ENCODE measurements around the gene TRAF3.

- TF ChIP-seq AFF4 (CRISPR knock-in tag; IDR thresholded peaks at IDR 0.05; ENCODE audit: borderline replicate concordance) (no peak), NR3C1 (CRISPR knock-in tag; conservative IDR thresholded peaks at IDR 0.05; ENCODE audit: low read depth) (no peak), TP53 (CRISPR knock-in tag; IDR thresholded peaks at IDR 0.05) (no peak), KAT7 (CRISPR knock-in tag; IDR thresholded peaks at IDR 0.05; ENCODE audit: borderline replicate concordance) (no peak), CBFB (CRISPR knock-in tag; IDR thresholded peaks at IDR 0.05; ENCODE audit: low read depth) (no peak), CREM (CRISPR knock-in tag; IDR thresholded peaks at IDR 0.05) (no peak), SOX15 (CRISPR knock-in tag; IDR thresholded peaks at IDR 0.05) (no peak)
- TF ChIP-seq, protein P1, sequence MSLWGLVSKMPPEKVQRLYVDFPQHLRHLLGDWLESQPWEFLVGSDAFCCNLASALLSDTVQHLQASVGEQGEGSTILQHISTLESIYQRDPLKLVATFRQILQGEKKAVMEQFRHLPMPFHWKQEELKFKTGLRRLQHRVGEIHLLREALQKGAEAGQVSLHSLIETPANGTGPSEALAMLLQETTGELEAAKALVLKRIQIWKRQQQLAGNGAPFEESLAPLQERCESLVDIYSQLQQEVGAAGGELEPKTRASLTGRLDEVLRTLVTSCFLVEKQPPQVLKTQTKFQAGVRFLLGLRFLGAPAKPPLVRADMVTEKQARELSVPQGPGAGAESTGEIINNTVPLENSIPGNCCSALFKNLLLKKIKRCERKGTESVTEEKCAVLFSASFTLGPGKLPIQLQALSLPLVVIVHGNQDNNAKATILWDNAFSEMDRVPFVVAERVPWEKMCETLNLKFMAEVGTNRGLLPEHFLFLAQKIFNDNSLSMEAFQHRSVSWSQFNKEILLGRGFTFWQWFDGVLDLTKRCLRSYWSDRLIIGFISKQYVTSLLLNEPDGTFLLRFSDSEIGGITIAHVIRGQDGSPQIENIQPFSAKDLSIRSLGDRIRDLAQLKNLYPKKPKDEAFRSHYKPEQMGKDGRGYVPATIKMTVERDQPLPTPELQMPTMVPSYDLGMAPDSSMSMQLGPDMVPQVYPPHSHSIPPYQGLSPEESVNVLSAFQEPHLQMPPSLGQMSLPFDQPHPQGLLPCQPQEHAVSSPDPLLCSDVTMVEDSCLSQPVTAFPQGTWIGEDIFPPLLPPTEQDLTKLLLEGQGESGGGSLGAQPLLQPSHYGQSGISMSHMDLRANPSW (CRISPR knock-in tag; conservative IDR thresholded peaks at IDR 0.05; ENCODE audit: low read depth): no peak
These were observed 3.8 kb downstream of the TRAF3 start for GRCh38 chr14:102781063-102781462.

Measured in WTC11 (cell line).